Iris pigment epithelial cell (primary cell): ENCODE measurements around the gene IDE.

Source experiments
- DNase-seq: peaks from one replicate; pipeline ENCODE4 v3.0.0-alpha.2; 2011; ENCODE audit warnings: low read depth

The IDE gene

DNA sequence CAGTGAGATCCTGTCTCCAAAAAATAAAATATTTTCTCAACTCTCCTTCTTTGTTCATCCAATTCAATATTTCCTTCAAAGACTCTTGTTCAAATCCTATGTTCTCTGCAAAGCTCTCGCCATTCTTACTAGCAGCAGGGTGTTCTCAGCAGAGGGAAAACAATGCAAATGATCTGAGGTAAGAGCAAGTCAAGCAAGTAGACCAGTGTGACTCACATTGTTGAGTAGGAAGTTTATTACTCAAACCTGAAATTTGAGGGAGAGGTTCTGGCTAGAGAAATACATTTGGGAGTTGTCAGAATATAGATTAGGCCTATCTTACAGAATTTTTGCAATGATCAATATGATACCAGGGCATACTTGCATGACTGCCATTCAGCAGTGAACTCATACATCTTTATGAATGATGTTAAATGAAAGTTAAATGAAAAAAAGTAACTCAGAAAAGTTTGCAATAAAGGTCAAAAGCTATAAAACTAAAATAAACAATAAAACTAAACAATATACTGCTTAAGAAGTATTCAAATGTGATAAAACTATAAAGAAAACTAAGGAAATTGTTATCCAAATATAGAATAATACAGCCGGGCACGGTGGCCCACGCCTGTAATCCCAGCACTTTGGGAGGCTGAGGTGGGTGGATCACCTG lies 5.8 kb downstream of the IDE start:
- DNase-seq: peak; percentile 78

DNA sequence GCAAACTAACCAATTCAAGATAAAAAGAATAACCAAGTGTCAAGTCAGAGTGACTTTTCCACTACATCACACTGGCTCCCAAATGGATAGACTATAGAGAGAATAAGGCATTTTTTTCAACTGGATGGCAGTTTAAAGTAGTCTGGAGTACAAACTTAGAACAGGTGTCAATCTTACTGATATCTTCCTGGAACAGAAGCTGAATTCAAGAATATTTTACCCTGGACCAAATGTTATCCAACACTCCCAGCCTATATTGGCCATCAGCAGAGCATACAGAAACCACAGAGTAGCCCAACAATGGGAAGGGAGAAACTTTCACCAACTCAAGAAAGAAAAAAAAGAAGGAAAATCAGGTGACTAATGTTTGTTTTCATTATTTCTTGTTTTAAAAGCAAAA lies 11.5 kb downstream of the IDE start:
- DNase-seq: no peak

DNA sequence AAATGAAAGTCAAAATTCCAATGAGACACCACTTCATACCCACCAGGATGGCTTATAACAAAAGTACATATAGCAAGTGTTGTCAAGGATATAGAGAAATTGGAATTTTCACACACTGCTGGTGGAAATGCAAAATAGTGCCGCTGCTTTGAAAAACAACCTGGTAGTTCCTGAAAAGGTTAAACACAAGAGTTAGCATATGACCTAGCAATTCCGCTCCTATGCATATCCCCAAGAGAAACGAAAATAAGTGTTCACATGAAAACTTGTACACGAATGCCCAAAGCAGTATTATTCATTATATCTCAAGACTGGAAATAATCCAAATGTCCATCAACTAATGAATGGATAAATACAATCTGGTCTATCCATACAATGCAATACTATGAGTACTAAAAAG lies 14.8 kb downstream of the IDE start:
- DNase-seq: no peak

DNA sequence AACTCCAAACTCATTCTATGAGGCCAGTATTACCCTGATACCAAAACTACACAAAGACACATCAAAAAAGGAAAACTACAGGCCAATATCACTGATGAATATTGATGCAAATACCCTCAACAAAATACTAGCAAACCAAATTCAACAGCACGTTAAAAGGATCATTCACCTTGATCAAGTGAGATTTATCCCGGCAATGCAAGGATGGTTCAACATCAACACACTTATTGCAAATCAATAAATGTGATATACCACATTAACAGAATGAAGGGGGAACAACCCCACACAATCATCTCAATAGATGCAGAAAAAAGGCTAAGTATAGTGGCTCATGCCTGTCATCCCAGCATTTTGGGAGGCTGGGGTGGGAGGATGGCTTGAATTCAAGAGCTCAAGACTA lies 19.9 kb downstream of the IDE start:
- DNase-seq: no peak

DNA sequence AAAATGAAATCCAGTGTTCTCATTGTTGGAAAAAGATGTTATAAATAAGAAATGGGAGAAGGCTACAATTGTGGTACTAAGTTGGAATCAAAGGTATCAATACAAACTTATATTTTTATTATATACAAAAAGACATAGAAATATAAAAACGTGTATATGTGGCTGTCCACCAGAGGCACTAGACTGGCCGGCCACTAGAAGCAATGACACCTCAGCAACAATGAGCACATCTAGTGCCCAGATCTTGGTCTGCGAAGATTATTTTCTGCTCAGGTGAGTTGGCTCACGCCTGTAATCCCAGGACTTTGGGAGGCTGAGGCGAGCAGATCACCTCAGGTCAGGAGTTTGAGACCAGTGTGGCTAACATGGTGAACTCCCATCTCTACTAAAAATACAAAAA lies 21.6 kb downstream of the IDE start:
- no peak for DNase-seq

DNA sequence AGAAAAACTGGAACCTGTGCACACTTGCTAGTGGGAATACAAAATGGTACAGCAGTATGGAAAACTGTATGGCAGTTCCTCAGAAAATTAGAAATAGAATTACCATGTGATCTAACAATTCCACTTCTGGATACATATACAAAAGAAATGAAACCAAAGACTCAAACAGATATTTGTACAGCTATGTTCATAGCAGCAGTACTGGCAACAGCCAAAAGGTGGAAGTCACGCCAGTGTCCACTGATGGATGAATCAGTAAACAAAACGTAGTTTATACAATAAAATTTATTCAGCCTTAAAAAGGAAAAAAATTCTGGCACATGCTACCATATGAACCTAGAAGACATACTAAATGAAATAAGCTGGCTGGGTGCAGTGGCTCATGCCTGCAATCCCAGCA lies 23.0 kb downstream of the IDE start:
- DNase-seq: no peak

DNA sequence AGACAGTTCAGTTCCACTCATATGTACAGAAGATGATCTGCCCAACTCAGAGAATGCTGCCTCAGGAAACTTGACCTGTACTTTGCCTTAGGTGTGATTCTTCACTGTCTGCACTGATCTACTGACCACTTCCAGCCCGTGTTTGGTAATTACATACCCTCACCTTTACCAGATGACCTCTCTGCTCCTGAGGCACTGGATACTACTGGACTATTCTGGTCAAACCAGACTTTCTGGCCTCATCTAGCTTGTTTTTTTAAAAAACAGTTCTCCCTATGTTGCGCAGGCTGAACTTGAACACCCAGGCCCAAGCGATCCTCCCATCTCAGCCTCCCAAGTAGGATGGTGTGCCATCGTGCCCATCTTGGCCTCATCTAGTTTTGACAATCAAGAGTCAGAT lies 26.2 kb downstream of the IDE start:
- DNase-seq: no peak

DNA sequence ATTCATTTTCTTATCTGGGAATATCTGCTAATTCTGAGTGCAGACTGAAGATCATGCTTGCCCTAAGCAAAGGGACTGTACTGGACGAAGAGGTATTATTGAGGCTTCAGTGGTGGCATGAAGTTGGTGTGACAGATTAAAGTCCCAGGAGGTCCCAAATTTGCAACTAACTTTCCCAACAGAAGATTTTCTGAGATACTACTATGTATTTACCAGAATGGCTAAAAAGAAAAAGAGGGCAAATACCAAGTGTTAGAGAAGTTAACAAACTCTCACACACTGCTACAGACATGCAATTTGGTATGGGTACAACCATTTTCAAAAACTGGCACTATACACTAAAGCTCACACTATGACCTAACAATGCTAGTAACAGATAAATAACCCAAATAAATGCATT lies 28.3 kb downstream of the IDE start:
- DNase-seq: no peak

DNA sequence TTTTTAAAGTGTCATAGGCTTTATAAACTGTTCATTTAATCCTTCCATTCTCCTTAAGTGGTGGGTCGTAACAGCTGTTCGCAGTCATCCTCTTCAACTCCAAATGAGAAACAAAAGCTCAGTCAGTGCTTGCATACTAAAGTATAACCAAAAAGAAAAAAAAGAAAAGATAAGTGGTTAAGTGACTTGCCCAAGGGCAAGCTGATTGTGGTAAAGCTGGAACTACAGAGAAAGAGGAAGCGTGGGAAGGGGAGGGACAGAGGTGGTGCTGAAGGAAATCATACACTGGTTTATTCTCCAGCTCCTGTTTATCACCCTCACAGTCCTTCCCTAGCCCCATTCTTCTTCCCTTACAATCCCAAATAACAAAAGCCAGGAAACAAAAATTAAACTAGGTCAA lies 29.6 kb downstream of the IDE start:
- peak; percentile 61 for DNase-seq

DNA sequence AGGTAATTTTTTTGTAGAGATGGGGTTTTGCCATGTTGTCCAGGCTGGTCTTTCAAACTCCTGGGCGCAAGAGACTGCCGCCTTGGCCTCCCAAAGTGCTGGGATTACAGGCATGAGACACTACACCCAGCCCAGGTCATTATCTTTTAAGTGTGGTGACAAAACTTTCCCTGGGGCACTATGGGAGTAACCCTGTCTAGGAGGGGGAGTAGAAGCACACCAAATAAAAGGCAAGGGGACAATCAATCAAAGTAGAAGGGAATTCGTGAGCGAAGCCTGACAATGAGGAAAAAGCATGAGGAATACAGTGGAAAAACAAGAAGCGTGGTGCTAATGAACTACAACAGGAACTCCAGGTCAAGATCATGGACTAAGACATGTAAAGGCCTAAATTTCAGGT lies 31.4 kb downstream of the IDE start:
- DNase-seq: no peak

DNA sequence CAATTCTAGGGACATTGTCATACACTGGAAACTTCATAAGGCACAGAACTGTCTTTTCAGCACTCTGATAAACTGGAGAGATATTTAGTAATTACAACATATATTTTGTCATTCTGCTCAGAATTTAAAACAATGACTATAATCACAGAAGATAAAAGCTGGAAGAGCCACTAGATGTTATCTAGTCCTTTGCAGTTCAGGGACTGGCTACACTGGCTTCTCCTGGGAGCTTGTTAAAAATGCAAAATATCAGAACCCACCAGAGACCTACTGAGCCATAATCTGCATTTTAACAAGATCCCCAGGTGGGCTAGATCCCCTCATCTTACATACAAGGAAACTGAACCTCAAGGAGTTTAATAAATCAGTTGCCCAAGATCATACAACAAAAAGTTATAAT lies 32.3 kb downstream of the IDE start:
- no peak for DNase-seq

DNA sequence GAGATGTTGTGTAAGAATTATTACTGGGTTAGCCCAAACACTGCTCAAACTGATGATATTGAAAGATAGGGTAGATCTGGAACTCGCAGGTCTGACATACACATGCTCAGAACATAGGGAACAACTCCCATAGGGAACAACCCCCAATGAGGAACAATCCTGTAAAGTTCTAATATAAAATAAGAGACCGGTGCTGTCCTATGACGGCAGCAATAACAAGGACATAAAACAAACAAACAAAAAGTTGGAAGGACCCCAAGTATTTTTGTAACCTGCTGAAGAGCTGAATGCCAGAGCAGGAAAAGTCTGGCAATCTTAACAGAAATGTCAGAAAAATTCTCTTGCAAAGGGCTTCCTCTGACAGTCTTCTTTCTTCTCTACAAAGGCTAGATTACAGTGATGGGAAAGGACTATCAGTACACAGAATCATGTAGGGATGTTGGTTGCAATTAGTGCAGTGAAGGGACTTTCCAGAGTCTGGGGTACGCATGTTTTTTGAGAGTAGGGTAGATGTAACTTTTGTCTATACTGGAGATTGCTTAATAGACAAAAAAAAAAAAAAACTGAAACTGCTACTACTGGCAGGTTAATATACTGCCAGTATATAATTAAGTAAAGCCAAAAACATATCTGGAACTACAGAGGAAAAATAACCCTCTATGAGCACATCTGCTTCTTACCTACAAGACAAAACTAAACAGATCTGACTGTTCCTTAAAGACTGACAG lies 35.5 kb downstream of the IDE start:
- peak; percentile 27 for DNase-seq

DNA sequence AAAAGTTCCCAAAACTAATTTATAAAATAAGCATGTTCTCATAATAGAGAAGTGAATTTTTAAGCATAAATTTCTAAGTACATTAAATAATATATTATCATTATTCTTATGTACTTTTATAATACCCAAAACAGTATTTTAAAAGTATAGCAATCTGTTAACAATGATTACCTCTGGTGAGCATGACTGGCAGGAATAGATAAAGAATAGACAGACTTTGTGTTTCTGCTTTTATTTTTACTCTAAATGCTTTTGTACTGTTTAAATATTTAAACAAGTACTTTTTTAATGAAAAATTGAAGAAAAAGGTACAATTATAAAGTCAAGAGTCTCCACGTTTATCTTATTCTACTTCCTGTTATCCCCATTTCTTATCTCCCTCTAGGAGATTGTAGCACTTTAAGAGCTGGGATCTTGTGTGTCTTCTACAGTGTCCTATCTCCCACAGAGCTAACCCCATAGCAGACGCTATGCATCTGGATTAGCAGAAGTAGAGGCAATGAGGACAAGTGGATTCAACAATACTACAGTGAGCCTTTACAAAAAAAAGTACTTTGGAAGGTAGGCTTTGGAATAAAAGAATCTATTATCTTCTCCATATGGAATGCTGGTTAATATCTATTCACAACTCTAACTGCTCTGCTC lies 42.9 kb downstream of the IDE start:
- DNase-seq: no peak

DNA sequence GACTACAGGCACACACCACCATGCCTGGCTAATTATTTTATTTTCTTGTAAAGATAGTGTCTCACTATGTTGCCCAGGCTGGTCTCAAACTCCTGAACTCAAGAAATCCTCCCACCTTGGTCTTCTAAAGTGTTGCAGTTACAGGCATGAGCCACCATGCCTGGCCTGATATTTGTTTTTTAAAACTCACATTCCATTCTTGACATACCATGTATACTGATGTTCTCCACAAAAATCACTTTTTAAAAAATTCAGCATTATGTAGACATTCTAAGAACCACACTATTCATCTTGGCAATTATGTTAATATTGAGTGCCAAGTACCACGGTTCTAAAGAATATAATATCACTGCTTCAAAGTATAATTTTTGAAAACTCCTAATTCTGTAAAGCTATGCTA lies 43.5 kb downstream of the IDE start:
- peak; percentile 42 for DNase-seq

DNA sequence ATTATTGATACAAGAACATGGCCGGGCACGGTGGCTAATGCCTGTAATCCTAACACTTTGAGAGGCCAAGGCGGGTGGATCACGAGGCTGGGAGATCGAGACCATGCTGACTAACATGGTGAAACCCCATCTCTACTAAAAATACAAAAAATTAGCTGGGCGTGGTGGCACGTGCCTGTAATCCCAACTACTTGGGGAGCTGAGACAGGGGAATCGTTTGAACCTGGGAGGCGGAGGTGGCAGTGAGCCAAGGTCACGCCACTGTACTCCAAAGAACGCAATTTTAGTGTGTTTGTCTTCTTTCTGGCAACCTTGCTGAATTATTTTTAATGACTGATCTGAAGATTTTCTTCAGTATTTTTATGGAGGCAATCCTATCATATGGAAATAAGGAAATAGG lies 46.2 kb downstream of the IDE start:
- no peak for DNase-seq

DNA sequence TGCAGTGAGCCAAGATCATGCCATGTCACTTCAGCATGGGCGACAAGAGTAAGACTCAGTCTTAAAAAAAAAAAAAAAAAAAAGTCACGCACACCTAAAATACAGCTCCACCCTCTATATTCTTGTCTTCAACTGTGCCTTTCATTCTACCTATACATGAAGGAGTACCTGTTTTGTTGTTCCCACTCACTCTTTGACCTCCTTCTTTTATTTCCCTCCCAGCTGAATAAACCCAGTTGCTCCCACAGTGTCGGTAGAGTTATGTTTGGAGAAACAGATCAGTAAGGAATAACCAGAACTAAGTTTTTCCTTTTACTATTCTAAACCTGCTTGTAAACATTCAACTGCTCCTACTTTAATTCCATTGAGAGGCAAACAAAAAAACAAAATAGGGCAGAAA lies 50.3 kb downstream of the IDE start:
- DNase-seq: no peak

DNA sequence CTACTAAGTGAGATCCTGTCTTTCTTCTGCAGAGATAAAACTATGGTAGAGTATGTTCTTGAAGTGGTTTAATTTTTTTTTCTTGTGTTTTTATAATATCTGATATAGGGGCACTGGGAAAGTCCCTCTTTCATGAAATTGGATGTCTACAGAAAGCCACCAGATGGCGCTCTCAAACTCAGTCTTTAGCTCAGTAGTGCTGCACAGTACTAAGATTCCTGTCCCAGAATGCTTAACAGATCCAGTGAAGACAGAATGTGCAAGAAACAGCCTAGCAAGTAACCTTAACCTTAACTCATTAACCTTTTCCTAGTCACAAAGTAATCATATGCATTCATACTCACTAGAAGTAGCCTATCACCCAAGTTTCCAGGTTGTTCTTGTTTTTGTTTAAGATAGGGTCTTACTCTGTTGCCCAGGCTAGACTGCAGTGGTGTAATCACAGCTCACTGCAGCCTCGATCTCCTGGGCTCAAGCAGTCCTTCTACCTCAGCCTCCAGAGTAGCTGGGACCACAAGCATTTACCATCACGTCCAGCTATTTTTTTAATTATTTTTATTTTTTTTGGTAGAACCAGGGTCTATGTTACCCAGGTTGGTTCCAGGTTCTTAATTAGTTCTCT lies 56.7 kb downstream of the IDE start:
- DNase-seq: peak; percentile 75

DNA sequence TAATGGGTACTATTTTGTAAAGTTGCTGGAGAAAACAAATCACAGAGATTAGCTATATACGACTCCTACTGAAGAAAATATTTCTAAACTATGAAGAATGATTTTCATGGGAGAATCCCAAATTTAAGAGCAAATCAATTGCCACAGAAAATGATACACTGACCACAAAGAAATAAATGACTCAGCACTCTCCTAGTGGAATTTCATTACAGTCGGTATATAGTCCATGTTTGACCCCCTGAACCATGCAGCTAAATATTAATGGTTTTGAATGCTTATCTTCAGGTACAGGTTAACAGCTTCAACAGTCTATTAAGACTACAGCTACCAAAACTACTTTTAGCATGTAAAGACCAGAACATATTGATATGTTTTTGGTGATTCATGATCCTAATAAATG lies 65.0 kb downstream of the IDE start:
- DNase-seq: no peak

DNA sequence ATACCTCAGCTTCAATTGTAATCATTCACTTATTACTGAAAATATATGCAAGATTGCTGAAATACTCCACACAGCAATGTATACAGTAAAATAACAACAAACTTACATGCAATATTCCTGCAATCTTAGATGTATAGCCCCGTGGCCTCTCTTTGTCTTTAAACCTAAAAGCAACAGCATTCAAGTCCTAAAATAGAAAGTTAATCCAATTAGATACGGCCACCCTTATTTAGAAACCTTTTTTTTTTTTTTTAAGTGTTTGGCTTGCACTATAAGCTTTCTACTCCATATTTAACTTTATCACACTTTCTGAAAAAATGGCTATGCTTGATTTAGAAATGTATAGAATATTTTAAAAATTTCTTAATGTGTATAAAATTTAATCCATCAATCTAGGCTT lies 67.6 kb downstream of the IDE start:
- no peak for DNase-seq

DNA sequence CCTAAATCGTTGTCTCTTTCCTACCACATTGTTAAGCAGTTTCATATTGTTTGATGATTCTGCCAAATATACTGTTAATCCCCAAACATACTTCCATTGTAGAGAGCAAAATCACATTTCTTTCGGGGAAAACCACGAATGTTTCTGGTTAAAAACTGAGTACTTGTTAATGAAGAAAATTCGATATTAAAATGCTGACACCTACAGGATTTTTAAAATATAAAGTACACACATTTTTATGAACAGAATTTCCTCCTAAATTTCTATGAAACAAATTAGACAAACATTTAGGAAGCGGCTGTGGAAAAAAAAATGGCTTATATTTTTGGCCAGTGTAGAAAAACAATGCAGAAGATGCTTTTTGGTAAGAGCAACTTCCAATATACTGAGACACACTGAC lies 68.8 kb downstream of the IDE start:
- DNase-seq: no peak

DNA sequence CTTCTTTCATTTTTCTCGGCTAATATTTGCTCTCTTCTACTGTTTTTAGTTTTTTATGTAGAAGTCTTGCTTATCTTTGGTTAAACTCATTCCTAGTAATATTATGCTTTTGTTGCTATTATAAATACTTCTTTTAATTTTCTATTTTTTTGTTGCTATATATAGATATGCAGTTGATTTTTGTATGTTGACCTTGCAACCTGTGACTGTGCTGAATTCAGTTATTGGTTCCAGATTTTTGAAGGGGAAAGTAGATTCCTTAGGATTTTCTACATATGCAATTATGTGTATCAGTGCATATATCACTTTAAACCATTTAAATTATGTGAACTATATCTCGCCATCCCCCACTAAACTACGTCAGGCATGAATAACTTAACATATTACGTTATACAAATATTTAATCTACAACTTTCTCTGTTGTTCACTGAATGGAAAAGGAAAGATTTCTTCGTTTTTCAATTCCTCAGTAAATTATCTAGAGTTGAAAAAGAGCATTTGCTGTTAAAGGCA lies 71.5 kb downstream of the IDE start:
- DNase-seq: no peak

DNA sequence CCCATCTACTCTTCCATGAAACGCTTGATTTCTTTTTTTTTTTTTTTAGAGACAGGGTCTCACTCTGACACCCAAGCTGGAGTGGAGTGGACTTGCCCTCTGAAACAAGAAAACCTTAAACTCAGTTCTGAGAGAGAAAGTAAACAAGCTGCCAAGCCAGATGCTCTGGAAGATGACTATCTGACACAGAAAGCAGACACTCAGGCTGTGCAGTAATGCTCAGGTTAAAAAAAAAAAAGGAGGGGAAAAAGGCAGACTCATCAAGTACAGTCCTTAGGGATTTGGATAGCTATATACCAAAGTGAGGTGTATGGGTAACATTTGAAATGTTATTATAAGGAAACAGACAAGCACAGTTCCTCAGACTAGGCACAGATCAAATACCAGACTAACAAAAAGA lies 80.5 kb downstream of the IDE start:
- DNase-seq: peak; percentile 17

DNA sequence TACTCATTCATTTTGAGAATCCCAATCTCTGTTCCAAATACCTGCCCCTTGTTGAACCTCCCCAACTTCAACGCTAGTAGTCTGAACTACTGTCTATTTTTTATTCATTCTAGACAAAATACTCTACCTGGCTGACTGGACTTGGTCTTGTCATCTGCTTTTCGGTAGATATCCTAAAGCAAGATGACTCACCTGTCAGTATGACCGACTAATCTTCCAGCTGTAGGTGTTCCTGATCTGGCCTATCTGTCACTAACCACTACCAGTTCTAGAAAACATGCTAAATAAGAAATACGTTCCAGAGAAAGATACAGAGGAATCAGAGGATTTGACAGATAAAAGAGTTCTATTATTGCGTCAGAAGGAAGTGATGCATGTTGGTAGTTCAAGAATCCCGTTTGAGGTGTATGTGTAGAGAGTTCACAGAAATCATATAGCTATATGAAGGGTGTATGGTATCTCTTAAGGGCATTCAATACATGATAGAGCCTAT lies 81.1 kb downstream of the IDE start:
- DNase-seq: no peak
